Hepatocyte (in vitro differentiated cells): ENCODE results near the gene GNAO1.

Source experiments
- CTCF ChIP-seq: fragments of 200-600 bp; sonication (generic); IDR thresholded peaks from 2 replicates; pipeline ENCODE4 v1.5.1; 2016; ENCODE audit warnings: antibody characterized with exemption, mild to moderate bottlenecking; ENCODE audit not compliant: poor library complexity
- EZH2 ChIP-seq: fragments of 200-600 bp; sonication (generic); IDR thresholded peaks from 2 replicates; pipeline ENCODE4 v1.6.1; 2016; ENCODE audit warnings: antibody characterized with exemption, mild to moderate bottlenecking, borderline replicate concordance
- EZH2phosphoT487 ChIP-seq: fragments of 200-600 bp; sonication (generic); IDR thresholded peaks from one replicate; pipeline ENCODE4 v1.6.1; 2018; ENCODE audit warnings: antibody characterized with exemption, mild to moderate bottlenecking, low read depth, moderate library complexity; ENCODE audit not compliant: unreplicated experiment, severe bottlenecking

DNA sequence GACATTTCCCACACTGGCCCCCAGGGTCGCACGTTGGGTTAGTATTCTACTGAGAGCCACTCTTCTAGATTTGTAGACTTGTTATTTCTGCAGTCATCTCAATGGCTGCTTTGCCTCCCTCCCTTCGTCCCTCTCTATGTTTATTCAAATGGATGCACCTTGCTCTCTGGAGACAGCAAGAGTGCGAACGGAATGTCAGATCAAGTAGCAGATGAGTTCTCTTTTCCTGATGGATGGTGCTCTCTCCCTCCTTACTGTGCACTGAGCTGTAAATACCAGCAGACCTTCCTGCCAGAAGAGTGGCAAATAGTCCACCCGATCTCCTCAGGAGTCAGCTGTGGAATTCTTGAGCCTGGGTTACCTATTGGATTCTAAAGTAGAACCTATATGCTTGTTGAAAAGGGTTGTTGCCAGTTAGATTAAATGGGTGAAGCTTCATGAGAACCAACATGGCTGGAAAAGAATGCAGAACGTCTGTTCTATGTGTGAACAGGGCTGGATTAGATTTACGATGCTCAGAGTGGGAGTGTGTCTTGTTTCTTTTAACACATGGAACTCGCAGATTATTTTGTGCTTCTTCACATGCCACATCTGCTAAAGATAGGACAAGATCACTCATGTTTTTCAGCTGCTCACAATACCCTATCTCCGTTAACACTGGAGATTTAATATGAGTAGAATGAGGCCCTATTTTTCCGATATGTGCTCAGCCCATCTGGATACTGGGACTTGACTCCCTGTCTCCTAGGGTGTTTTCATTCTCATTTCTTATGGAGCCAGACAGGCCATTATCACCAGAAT, 6.1 kb downstream of the GNAO1 start:
- no peak for TF ChIP-seq CTCF
- no peak for TF ChIP-seq EZH2
- TF ChIP-seq EZH2phosphoT487 = no peak
